CD4-positive, alpha-beta T cell (primary cell): ENCODE measurements around the gene ATP12A. TPM values are rescaled to one million over a fixed set of nuclear protein-coding genes. Genes with fewer than 3 reads are reported as not detected.
A peak's percentile ranks its signal among the peaks of the same experiment; 100 is the strongest.

ENCODE experiments used
- ATAC-seq: fragments of 200-7000 bp; cut with Tn5 transposase; one replicate; pipeline ENCODE4 v1.10.0; 2022; ENCODE audit warnings: mild to moderate bottlenecking; ENCODE audit not compliant: poor library complexity
- CTCF ChIA-PET: fragments of 350-600 bp; sonication (Branson Sonifier 250); formaldehyde crosslinking; loops from one replicate; lab custom pipeline; 2021; ENCODE audit warnings: antibody characterized with exemption, inconsistent platforms; lab: Charles Lee
- POLR2A ChIA-PET: fragments of 350-600 bp; sonication (Branson Sonifier 250); formaldehyde crosslinking; loops from one replicate; lab custom pipeline; 2021; ENCODE audit warnings: antibody characterized with exemption, inconsistent platforms; lab: Charles Lee
- DNase-seq, 14 experiments: peaks; one replicate each; pipeline ENCODE4 v3.0.0-alpha.2; 2013 to 2020; ENCODE audit warnings: mixed read lengths in 2 of 14
- H3K27ac ChIP-seq, 2 donors: one replicate each; pipeline versions ENCODE4 v1.5.1 to v1.7.0; 2013; ENCODE audit warnings: low read length in 2 of 2, low read depth in 1 of 2, mild to moderate bottlenecking in 1 of 2
- H3K27me3 ChIP-seq, 2 experiments: 1 replicate in 1 of 2; 2 replicates in 1 of 2; pipeline versions ENCODE4 v1.6.1 to v1.7.0; 2013; ENCODE audit warnings: low read length in 2 of 2, control low read depth in 1 of 2, mild to moderate bottlenecking in 1 of 2, moderate library complexity in 1 of 2; ENCODE audit not compliant: insufficient read depth in 2 of 2, control insufficient read depth in 1 of 2
- H3K36me3 ChIP-seq: one replicate; pipeline ENCODE4 v1.6.1; 2013; ENCODE audit warnings: low read length, control low read depth; ENCODE audit not compliant: insufficient read depth
- H3K4me1 ChIP-seq: one replicate; pipeline ENCODE4 v1.6.1; 2013; ENCODE audit warnings: low read length, control low read depth; ENCODE audit not compliant: insufficient read depth
- H3K4me3 ChIP-seq: one replicate; pipeline ENCODE4 v1.5.1; 2013; ENCODE audit warnings: mild to moderate bottlenecking, low read length, moderate library complexity
- H3K9me3 ChIP-seq, 2 experiments: 1 replicate in 1 of 2; 2 replicates in 1 of 2; pipeline versions ENCODE4 v1.6.1 to v1.7.0; 2013; ENCODE audit warnings: low read length in 2 of 2, mild to moderate bottlenecking in 2 of 2, control low read depth in 1 of 2, moderate library complexity in 1 of 2; ENCODE audit not compliant: control insufficient read depth in 1 of 2, insufficient read depth in 1 of 2
- H3K27ac Mint-ChIP-seq: one replicate; pipeline ENCODE4 v1.8.0; 2020; ENCODE audit warnings: mixed read lengths
- H3K27me3 Mint-ChIP-seq: one replicate; pipeline ENCODE4 v1.8.0; 2021; ENCODE audit warnings: mixed read lengths
- H3K36me3 Mint-ChIP-seq: one replicate; pipeline ENCODE4 v1.8.0; 2021; ENCODE audit warnings: low read depth, mixed read lengths
- H3K4me1 Mint-ChIP-seq: one replicate; pipeline ENCODE4 v1.8.0; 2021; ENCODE audit warnings: low read depth, mixed read lengths
- H3K4me3 Mint-ChIP-seq: one replicate; pipeline ENCODE4 v1.8.0; 2020; ENCODE audit warnings: mild to moderate bottlenecking, mixed read lengths
- H3K9me3 Mint-ChIP-seq: one replicate; pipeline ENCODE4 v1.8.0; 2020; ENCODE audit warnings: mixed read lengths
- CTCF ChIP-seq: fragments of 200-600 bp; IDR thresholded peaks from one replicate; pipeline ENCODE4 v1.8.0; 2022; ENCODE audit warnings: antibody characterized with exemption, mild to moderate bottlenecking
- intact Hi-C, 2 experiments: fragments of 100-400 bp; cut with DNase I in 1 of 2; cut with micrococcal nuclease in 1 of 2; formaldehyde crosslinking; loops; one replicate each; pipeline versions ENCODE4 v1.15.1 to v1.9.0; 2023 to 2025; cut with DNase I, micrococcal nuclease
- total RNA-seq, 174 experiments: library from RNA in 2 of 174; stranded (reverse) in 2 of 174; gene quantifications; one replicate each; pipeline ENCODE4 v1.2.3 and lab custom pipeline; 2021 to 2026

Gene ATP12A
- total RNA-seq, 2 experiments from 2014 or later, result 0.05 to 0.06 TPM

GRCh38 chr13:24678151-24678550 lies 2.1 kb upstream of the ATP12A start:
- no peak overlapping the region for H3K4me3 Mint-ChIP-seq
- Histone ChIP-seq H3K27me3 (peaks cover 27 to 32% of the 10 kb centered on the region in 2 experiments), H3K27ac (no peak overlapping the region), H3K36me3 (no peaks in the 10 kb centered on the region), H3K4me1 (peaks cover 14% of the 10 kb centered on the region), H3K4me3 (no peak overlapping the region), H3K9me3 (peaks cover 0 to 8% of the 10 kb centered on the region in 2 experiments)
- H3K36me3 Mint-ChIP-seq, result no peaks in the 10 kb centered on the region
- no peak overlapping the region for H3K27ac Mint-ChIP-seq
- no peaks in the 10 kb centered on the region for H3K9me3 Mint-ChIP-seq
- DNase-seq (no peak), ATAC-seq (no peak)
- H3K27me3 Mint-ChIP-seq, result peaks cover 41% of the 10 kb centered on the region
- no peak for TF ChIP-seq CTCF
- H3K4me1 Mint-ChIP-seq, result peaks cover 6% of the 10 kb centered on the region
- intact Hi-C loops, result no loop called here
- ChIA-PET CTCF (no interaction called here), POLR2A (interaction anchor here (0.7 kb wide), 1 partner anchor 23 kb away, joined by 3 read pairs; no protein-coding TSS in a partner anchor)

GRCh38 chr13:24679686-24680085 lies 522 bp upstream of the ATP12A start:
- POLR2A ChIA-PET, result no interaction called here
- no peak overlapping the region for H3K27ac Mint-ChIP-seq
- intact Hi-C loops, result no loop called here

GRCh38 chr13:24680921-24681604 lies 855 bp downstream of the ATP12A start:
- intact Hi-C loops, result no loop called here
- no peak for TF ChIP-seq CTCF
- ChIA-PET CTCF (interaction anchor here (2.8 kb wide), 1 partner anchor 13 kb away, joined by 7 read pairs; no protein-coding TSS in a partner anchor), POLR2A (interaction anchor here (0.6 to 0.9 kb wide), 2 partner anchors 28 to 76 kb away, joined by 3 read pairs; no protein-coding TSS in a partner anchor)
- Histone ChIP-seq H3K4me3 (peak overlapping the region; percentile 33), H3K4me1 (peaks cover 35% of the 10 kb centered on the region), H3K27ac (no peak overlapping the region), H3K27me3 (peaks cover 27 to 32% of the 10 kb centered on the region in 2 experiments), H3K9me3 (peaks cover 0 to 8% of the 10 kb centered on the region in 2 experiments), H3K36me3 (no peaks in the 10 kb centered on the region)
- H3K4me1 Mint-ChIP-seq, result peaks cover 30% of the 10 kb centered on the region
- H3K9me3 Mint-ChIP-seq, result no peaks in the 10 kb centered on the region
- H3K4me3 Mint-ChIP-seq, result peak overlapping the region; percentile 65
- DNase-seq, result no peak
- no peak overlapping the region for H3K27ac Mint-ChIP-seq
- no peaks in the 10 kb centered on the region for H3K36me3 Mint-ChIP-seq
- no peak for ATAC-seq
- H3K27me3 Mint-ChIP-seq, result peaks cover 40% of the 10 kb centered on the region

More at GRCh38 chr13:24679686-24680085, 522 bp upstream of the ATP12A start:
- CTCF ChIA-PET, result interaction anchor here (1.6 kb wide), 1 partner anchor 14 kb away, joined by 3 read pairs; no protein-coding TSS in a partner anchor
- Mint-ChIP-seq H3K4me3 (peak overlapping the region; percentile 27), H3K27me3 (peaks cover 41% of the 10 kb centered on the region), H3K9me3 (no peaks in the 10 kb centered on the region), H3K4me1 (peaks cover 21% of the 10 kb centered on the region), H3K36me3 (no peaks in the 10 kb centered on the region)
- TF ChIP-seq CTCF, result no peak
- DNase-seq, result no peak
- peaks cover 24% of the 10 kb centered on the region for H3K4me1 ChIP-seq
- ATAC-seq, result no peak
- no peak overlapping the region for H3K4me3 ChIP-seq
- no peak overlapping the region for H3K27ac ChIP-seq
- no peaks in the 10 kb centered on the region for H3K36me3 ChIP-seq
- H3K27me3 ChIP-seq, result peaks cover 27 to 32% of the 10 kb centered on the region in 2 experiments
- peaks cover 0 to 8% of the 10 kb centered on the region in 2 experiments for H3K9me3 ChIP-seq
